Neural progenitor cell (in vitro differentiated cells): ENCODE measurements around the gene BRINP1.

Source experiments
- CTCF ChIP-seq: fragments of 200-600 bp; sonication (generic); IDR thresholded peaks from 2 replicates; pipeline ENCODE4 v1.5.1; 2017; ENCODE audit warnings: antibody characterized with exemption, mild to moderate bottlenecking
- EZH2 ChIP-seq: fragments of 200-600 bp; sonication (generic); IDR thresholded peaks from 2 replicates; pipeline ENCODE4 v1.6.1; 2017; ENCODE audit warnings: antibody characterized with exemption, mild to moderate bottlenecking, moderate library complexity

- TF ChIP-seq EZH2: no peak
- no peak for TF ChIP-seq CTCF
Observed at GRCh38 chr9:119126040-119126439, 243.2 kb downstream of the BRINP1 start.
